HG03342 (cell line): ENCODE results near the gene WDR82.
A peak's percentile ranks its signal among the peaks of the same experiment; 100 is the strongest.

Source experiments
- ATAC-seq: cut with Tn5 transposase; IDR thresholded peaks from one replicate; pipeline ENCODE4 v1.9.1; 2021; ENCODE audit warnings: mild to moderate bottlenecking, moderate library complexity; ENCODE audit not compliant: unreplicated experiment

WDR82 gene

GRCh38 chr3:52259448-52259847, 19.0 kb downstream of the WDR82 start:
- no peak for ATAC-seq

- ATAC-seq: no peak
Measured at GRCh38 chr3:52259035-52259434, 19.4 kb downstream of the WDR82 start.

GRCh38 chr3:52257911-52258310, 20.5 kb downstream of the WDR82 start:
- no peak for ATAC-seq

- ATAC-seq: no peak
Measured at GRCh38 chr3:52256622-52257021, 21.8 kb downstream of the WDR82 start.

GRCh38 chr3:52256159-52256558, 22.3 kb downstream of the WDR82 start:
- no peak for ATAC-seq

GRCh38 chr3:52254608-52255007, 23.8 kb downstream of the WDR82 start:
- no peak for ATAC-seq

GRCh38 chr3:52253314-52254304, 24.8 kb downstream of the WDR82 start:
- peak; percentile 89 for ATAC-seq

GRCh38 chr3:52250122-52250521, 28.3 kb downstream of the WDR82 start:
- ATAC-seq: no peak

GRCh38 chr3:52249683-52250082, 28.8 kb downstream of the WDR82 start:
- ATAC-seq: no peak

- no peak for ATAC-seq
Measured at GRCh38 chr3:52248816-52249547, 29.5 kb downstream of the WDR82 start.

GRCh38 chr3:52248165-52248541, 30.3 kb downstream of the WDR82 start:
- no peak for ATAC-seq

GRCh38 chr3:52247409-52248164, 30.9 kb downstream of the WDR82 start:
- ATAC-seq: no peak

GRCh38 chr3:52246728-52247408, 31.6 kb downstream of the WDR82 start:
- no peak for ATAC-seq

GRCh38 chr3:52246264-52246620, 32.2 kb downstream of the WDR82 start:
- no peak for ATAC-seq

- ATAC-seq: no peak
Measured at GRCh38 chr3:52245322-52246263, 32.9 kb downstream of the WDR82 start, which contains the start of gene PPM1M. TSS of gene PPM1M (plus strand) at chr3:52245759. CDS start at chr3:52245825, 66 bp downstream.

GRCh38 chr3:52243791-52244628, 34.4 kb downstream of the WDR82 start:
- ATAC-seq: peak; percentile 39

- ATAC-seq: no peak
Measured at GRCh38 chr3:52242039-52242438, 36.4 kb downstream of the WDR82 start.

- ATAC-seq: no peak
Measured at GRCh38 chr3:52240886-52241370, 37.5 kb downstream of the WDR82 start.
